Spleen (tissue), 7 donors: ENCODE data around the gene LIMK1.

Source experiments
- CTCF ChIP-seq, 11 experiments: fragments of 200-600 bp in 7 of 11; fragments of 450-650 bp in 4 of 11; sonication (generic) in 4 of 11; IDR thresholded peaks in 8 of 11; conservative IDR thresholded peaks in 3 of 11; 1 replicate in 7 of 11; 2 replicates in 4 of 11; pipeline versions ENCODE4 v1.4.0 to v1.8.0; 2016 to 2021; ENCODE audit warnings: antibody characterized with exemption in 11 of 11, inconsistent platforms in 4 of 11, mild to moderate bottlenecking in 1 of 11
- POLR2A ChIP-seq, 3 donors: fragments of 450-650 bp; IDR thresholded peaks; one replicate each; pipeline ENCODE4 v1.5.1; 2017; ENCODE audit warnings: antibody characterized with exemption in 3 of 3, mild to moderate bottlenecking in 1 of 3
- POLR2AphosphoS5 ChIP-seq, 3 donors: sonication (generic); formaldehyde crosslinking; IDR thresholded peaks; one replicate each; pipeline ENCODE4 v1.5.1; 2017; ENCODE audit warnings: antibody characterized with exemption in 3 of 3
- donor health status: DM: no; HTN: no; CAD: no; lungs with moderate emphysema.
- donor health status: DM: no; HTN: no; CAD: no.
- donor health status: DM: no; HTN: no; CAD: no.

GRCh38 chr7:74143383-74143782 lies 59.8 kb downstream of the LIMK1 start:
- TF ChIP-seq POLR2A (IDR thresholded peaks at IDR 0.05) = no peak
- TF ChIP-seq CTCF (IDR thresholded peaks at IDR 0.05 in 8 of 11, conservative IDR thresholded peaks at IDR 0.05 in 3 of 11) = no peak
- no peak for TF ChIP-seq POLR2AphosphoS5 (IDR thresholded peaks at IDR 0.05)
